HG02588 (cell line): ENCODE results near the gene ZMIZ1.
A peak's percentile ranks its signal among the peaks of the same experiment; 100 is the strongest.
"Not testable (repeated sequence)": the region's sequence is repeated elsewhere in the genome, so short reads cannot be mapped to it uniquely, and the experiment has no call there.

Experiments used
- ATAC-seq: cut with Tn5 transposase; IDR thresholded peaks from one replicate; pipeline ENCODE4 v1.9.1; 2021; ENCODE audit warnings: mild to moderate bottlenecking, moderate library complexity; ENCODE audit not compliant: unreplicated experiment

The ZMIZ1 gene

GRCh38 chr10:79279047-79279446 lies 210.3 kb downstream of the ZMIZ1 start:
- not testable (repeated sequence) for ATAC-seq

- ATAC-seq, result no peak
These were observed 212.2 kb downstream of the ZMIZ1 start for GRCh38 chr10:79280956-79281355.

GRCh38 chr10:79282388-79282787 lies 213.6 kb downstream of the ZMIZ1 start:
- no peak for ATAC-seq

GRCh38 chr10:79283616-79284015 lies 214.8 kb downstream of the ZMIZ1 start:
- no peak for ATAC-seq

- no peak for ATAC-seq
These were observed 215.5 kb downstream of the ZMIZ1 start for GRCh38 chr10:79284158-79284871.

GRCh38 chr10:79285315-79286197 lies 216.8 kb downstream of the ZMIZ1 start:
- peak; percentile 49 for ATAC-seq

GRCh38 chr10:79286318-79286951 lies 217.7 kb downstream of the ZMIZ1 start:
- peak; percentile 82 for ATAC-seq

GRCh38 chr10:79287973-79288723 lies 219.4 kb downstream of the ZMIZ1 start:
- ATAC-seq, result no peak

GRCh38 chr10:79289801-79290200 lies 221.0 kb downstream of the ZMIZ1 start:
- ATAC-seq, result no peak

- ATAC-seq, result no peak
These were observed 223.4 kb downstream of the ZMIZ1 start for GRCh38 chr10:79292026-79292766.

GRCh38 chr10:79292891-79293746 lies 224.4 kb downstream of the ZMIZ1 start:
- ATAC-seq, result no peak

GRCh38 chr10:79293841-79294581 lies 225.2 kb downstream of the ZMIZ1 start:
- no peak for ATAC-seq

- no peak for ATAC-seq
These were observed 226.8 kb downstream of the ZMIZ1 start for GRCh38 chr10:79295563-79295962.

GRCh38 chr10:79296431-79296830 lies 227.7 kb downstream of the ZMIZ1 start:
- no peak for ATAC-seq

- ATAC-seq, result no peak
These were observed 229.9 kb downstream of the ZMIZ1 start for GRCh38 chr10:79298403-79299244.

GRCh38 chr10:79299397-79300241 lies 230.9 kb downstream of the ZMIZ1 start:
- ATAC-seq, result no peak

GRCh38 chr10:79300711-79301110 lies 231.9 kb downstream of the ZMIZ1 start:
- ATAC-seq, result no peak
